BLaER1 treated with 17β-estradiol and CSF1 and Interleukin-3, amounts not matched to agents 10 nM and 100 nM (cell line): ENCODE measurements around the gene BCL3.

Experiments used
- H3K27ac ChIP-seq, 11 experiments: shearing (Covaris generic); formaldehyde crosslinking; 2 replicates each; pipeline ENCODE4 v1.8.1; 2022
- H3K27me3 ChIP-seq, 11 experiments: shearing (Covaris generic); formaldehyde crosslinking; 2 replicates each; pipeline ENCODE4 v1.8.1; 2022
- H3K36me3 ChIP-seq, 11 experiments: shearing (Covaris generic); formaldehyde crosslinking; 2 replicates each; pipeline ENCODE4 v1.8.1; 2022
- H3K4me1 ChIP-seq, 10 experiments: shearing (Covaris generic); formaldehyde crosslinking; 2 replicates each; pipeline ENCODE4 v1.8.1; 2022
- H3K4me2 ChIP-seq, 11 experiments: shearing (Covaris generic); formaldehyde crosslinking; 2 replicates each; pipeline ENCODE4 v1.8.1; 2022
- H3K4me3 ChIP-seq, 10 experiments: shearing (Covaris generic); formaldehyde crosslinking; 2 replicates each; pipeline ENCODE4 v1.8.1; 2022
- H3K9ac ChIP-seq, 11 experiments: shearing (Covaris generic); formaldehyde crosslinking; 2 replicates each; pipeline ENCODE4 v1.8.1; 2022
- H3K9me3 ChIP-seq, 11 experiments: shearing (Covaris generic); formaldehyde crosslinking; replicated peaks in 1 of 11; 2 replicates each; pipeline ENCODE4 v1.8.1; 2022
- H4K20me1 ChIP-seq, 11 experiments: shearing (Covaris generic); formaldehyde crosslinking; 2 replicates each; pipeline ENCODE4 v1.8.1; 2022
- Cebpa-rat ChIP-seq, 11 experiments: shearing (Covaris generic); IDR thresholded peaks; 2 replicates each; pipeline ENCODE4 v1.8.1; 2022

BCL3 gene

GRCh38 chr19:44749994-44750393, 1.5 kb downstream of the BCL3 start:
- peak overlapping the region; percentile 76 to 100 (median 96) for H3K27ac ChIP-seq
- H3K4me2 ChIP-seq: peak overlapping the region; percentile 85 to 100 (median 99)
- H3K9ac ChIP-seq: peak overlapping the region; percentile 84 to 100 (median 96)
- peak overlapping the region; percentile 68 to 100 (median 94) for H3K4me3 ChIP-seq
- peaks cover 4 to 44% (median 36%) of the 10 kb centered on the region in 11 experiments; a peak in 17 of 22 replicates for H3K36me3 ChIP-seq
- peaks cover 0 to 25% (median 15%) of the 10 kb centered on the region in 11 experiments; a peak in 13 of 22 replicates for H4K20me1 ChIP-seq
- no peaks in the 10 kb centered on the region for H3K9me3 ChIP-seq
- no peaks in the 10 kb centered on the region for H3K27me3 ChIP-seq
- peaks cover 33 to 72% (median 67%) of the 10 kb centered on the region in 10 experiments for H3K4me1 ChIP-seq
- TF ChIP-seq Cebpa-rat (IDR thresholded peaks at IDR 0.05): no peak

- Histone ChIP-seq H3K9me3 (no peaks in the 10 kb centered on the region), H3K36me3 (peaks cover 9 to 66% (median 58%) of the 10 kb centered on the region in 11 experiments; a peak in 20 of 22 replicates), H3K4me2 (peak overlapping the region; percentile 85 to 100 (median 99)), H3K4me1 (peaks cover 34 to 84% (median 72%) of the 10 kb centered on the region in 10 experiments), H4K20me1 (peaks cover 0 to 25% (median 15%) of the 10 kb centered on the region in 11 experiments; a peak in 13 of 22 replicates), H3K27me3 (no peaks in the 10 kb centered on the region), H3K4me3 (peak overlapping the region; percentile 38 to 100 (median 93); a peak in 16 of 20 replicates), H3K9ac (peak overlapping the region; percentile 45 to 100 (median 87); a peak in 19 of 22 replicates), H3K27ac (peak overlapping the region; percentile 67 to 100 (median 93))
- TF ChIP-seq Cebpa-rat (IDR thresholded peaks at IDR 0.05): no peak
Observed at GRCh38 chr19:44752123-44752815, 3.8 kb downstream of the BCL3 start.

- no peaks in the 10 kb centered on the region for H3K9me3 ChIP-seq
- H3K36me3 ChIP-seq: peaks cover 13 to 74% (median 65%) of the 10 kb centered on the region in 11 experiments
- peak overlapping the region; percentile 38 to 100 (median 93); a peak in 18 of 20 replicates for H3K4me3 ChIP-seq
- no peaks in the 10 kb centered on the region for H3K27me3 ChIP-seq
- peak overlapping the region; percentile 85 to 100 (median 99) for H3K4me2 ChIP-seq
- H3K4me1 ChIP-seq: peaks cover 41 to 84% (median 79%) of the 10 kb centered on the region in 10 experiments
- H4K20me1 ChIP-seq: peaks cover 0 to 30% (median 15%) of the 10 kb centered on the region in 11 experiments; a peak in 13 of 22 replicates
- H3K27ac ChIP-seq: peak overlapping the region; percentile 78 to 100 (median 96)
- no peak for TF ChIP-seq Cebpa-rat (IDR thresholded peaks at IDR 0.05)
- peak overlapping the region; percentile 73 to 100 (median 87); a peak in 21 of 22 replicates for H3K9ac ChIP-seq
Observed at GRCh38 chr19:44752816-44753625, 4.5 kb downstream of the BCL3 start.

GRCh38 chr19:44753626-44753931, 5.1 kb downstream of the BCL3 start:
- Histone ChIP-seq H3K36me3 (peaks cover 16 to 79% (median 70%) of the 10 kb centered on the region in 11 experiments), H3K4me1 (peaks cover 47 to 88% (median 85%) of the 10 kb centered on the region in 10 experiments), H3K9me3 (no peaks in the 10 kb centered on the region), H3K4me2 (peak overlapping the region; percentile 85 to 100 (median 99)), H3K9ac (peak overlapping the region; percentile 73 to 100 (median 87)), H3K4me3 (peak overlapping the region; percentile 56 to 100 (median 78)), H4K20me1 (peaks cover 0 to 36% (median 15%) of the 10 kb centered on the region in 11 experiments; a peak in 13 of 22 replicates), H3K27ac (peak overlapping the region; percentile 78 to 100 (median 96)), H3K27me3 (no peaks in the 10 kb centered on the region)
- no peak for TF ChIP-seq Cebpa-rat (IDR thresholded peaks at IDR 0.05)

GRCh38 chr19:44753932-44754749, 5.6 kb downstream of the BCL3 start:
- Histone ChIP-seq H3K4me1 (peaks cover 51 to 92% (median 90%) of the 10 kb centered on the region in 10 experiments), H3K27ac (peak overlapping the region; percentile 78 to 100 (median 96)), H4K20me1 (peaks cover 0 to 36% (median 15%) of the 10 kb centered on the region in 11 experiments; a peak in 13 of 22 replicates), H3K27me3 (no peaks in the 10 kb centered on the region), H3K9ac (peak overlapping the region; percentile 73 to 100 (median 87)), H3K9me3 (no peaks in the 10 kb centered on the region), H3K4me3 (peak overlapping the region; percentile 56 to 100 (median 78)), H3K36me3 (peaks cover 16 to 82% (median 72%) of the 10 kb centered on the region in 11 experiments), H3K4me2 (peak overlapping the region; percentile 85 to 100 (median 99))
- no peak for TF ChIP-seq Cebpa-rat (IDR thresholded peaks at IDR 0.05)

- H3K27me3 ChIP-seq: no peaks in the 10 kb centered on the region
- peaks cover 16 to 84% (median 78%) of the 10 kb centered on the region in 11 experiments for H3K36me3 ChIP-seq
- H4K20me1 ChIP-seq: peaks cover 0 to 33% (median 12%) of the 10 kb centered on the region in 11 experiments; a peak in 14 of 22 replicates
- no peaks in the 10 kb centered on the region for H3K9me3 ChIP-seq
- H3K4me3 ChIP-seq: peak overlapping the region; percentile 56 to 100 (median 78)
- peak overlapping the region; percentile 85 to 100 (median 99) for H3K4me2 ChIP-seq
- H3K4me1 ChIP-seq: peaks cover 57 to 92% (median 91%) of the 10 kb centered on the region in 10 experiments
- H3K9ac ChIP-seq: peak overlapping the region; percentile 73 to 100 (median 87)
- TF ChIP-seq Cebpa-rat (IDR thresholded peaks at IDR 0.05): no peak
- peak overlapping the region; percentile 78 to 100 (median 96) for H3K27ac ChIP-seq
Observed at GRCh38 chr19:44754750-44755080, 6.2 kb downstream of the BCL3 start.

- peak overlapping the region; percentile 85 to 100 (median 99) for H3K4me2 ChIP-seq
- H4K20me1 ChIP-seq: peaks cover 0 to 32% (median 11%) of the 10 kb centered on the region in 11 experiments; a peak in 13 of 22 replicates
- peaks cover 16 to 84% (median 77%) of the 10 kb centered on the region in 11 experiments for H3K36me3 ChIP-seq
- peak overlapping the region; percentile 73 to 100 (median 87) for H3K9ac ChIP-seq
- H3K27ac ChIP-seq: peak overlapping the region; percentile 78 to 100 (median 96)
- H3K9me3 ChIP-seq: no peaks in the 10 kb centered on the region
- TF ChIP-seq Cebpa-rat (IDR thresholded peaks at IDR 0.05): no peak
- peak overlapping the region; percentile 56 to 100 (median 78); a peak in 19 of 20 replicates for H3K4me3 ChIP-seq
- H3K27me3 ChIP-seq: no peaks in the 10 kb centered on the region
- peaks cover 62 to 92% (median 91%) of the 10 kb centered on the region in 10 experiments for H3K4me1 ChIP-seq
Observed at GRCh38 chr19:44755219-44755618, 6.7 kb downstream of the BCL3 start.

- TF ChIP-seq Cebpa-rat (IDR thresholded peaks at IDR 0.05): no peak
- Histone ChIP-seq H3K4me3 (peak overlapping the region in 4 of 10 experiments; percentile 60 to 100 (median 98); a peak in 7 of 20 replicates), H3K4me2 (peak overlapping the region; percentile 85 to 100 (median 99)), H3K27ac (peak overlapping the region; percentile 22 to 100 (median 96); a peak in 19 of 22 replicates), H3K9me3 (no peaks in the 10 kb centered on the region), H3K27me3 (no peaks in the 10 kb centered on the region), H4K20me1 (peaks cover 0 to 31% (median 4%) of the 10 kb centered on the region in 11 experiments; a peak in 13 of 22 replicates), H3K36me3 (peaks cover 19 to 84% (median 74%) of the 10 kb centered on the region in 11 experiments), H3K9ac (peak overlapping the region in 9 of 11 experiments; percentile 83 to 100 (median 90); a peak in 14 of 22 replicates), H3K4me1 (peaks cover 71 to 92% (median 91%) of the 10 kb centered on the region in 10 experiments)
Observed at GRCh38 chr19:44756089-44756562, 7.6 kb downstream of the BCL3 start.
